Endodermal cell (in vitro differentiated cells): ENCODE measurements around the gene BAK1. TPM values are rescaled to one million over a fixed set of nuclear protein-coding genes. Genes with fewer than 3 reads are reported as not detected.

Experiments used
- DNase-seq: peaks from one replicate; pipeline ENCODE4 v3.0.0-alpha.2; 2017
- H3K27ac ChIP-seq: 2 replicates; pipeline ENCODE4 v1.5.1; 2013; ENCODE audit warnings: mild to moderate bottlenecking, low read depth, low read length, moderate library complexity
- H3K27me3 ChIP-seq: 2 replicates; pipeline ENCODE4 v1.6.1; 2013; ENCODE audit warnings: mild to moderate bottlenecking, low read length, moderate library complexity; ENCODE audit not compliant: insufficient read depth, control insufficient read depth, poor library complexity, severe bottlenecking
- H3K36me3 ChIP-seq: 2 replicates; pipeline ENCODE4 v1.7.0; 2013; ENCODE audit warnings: mild to moderate bottlenecking, low read length, moderate library complexity; ENCODE audit not compliant: control insufficient read depth, insufficient read depth
- H3K4me1 ChIP-seq: one replicate; pipeline ENCODE4 v1.7.0; 2013; ENCODE audit warnings: low read length; ENCODE audit not compliant: control insufficient read depth, insufficient read depth
- H3K4me3 ChIP-seq: 2 replicates; pipeline ENCODE4 v1.5.1; 2013; ENCODE audit warnings: mild to moderate bottlenecking, low read length, moderate library complexity
- H3K9ac ChIP-seq: 2 replicates; pipeline ENCODE4 v1.6.1; 2013; ENCODE audit warnings: mild to moderate bottlenecking, low read length, moderate library complexity; ENCODE audit not compliant: poor library complexity, severe bottlenecking; ENCODE audit errors: extremely low read depth
- H3K9me3 ChIP-seq: 2 replicates; pipeline ENCODE4 v1.6.1; 2013; ENCODE audit warnings: mild to moderate bottlenecking, low read length, moderate library complexity; ENCODE audit not compliant: control insufficient read depth
- H3K27ac Mint-ChIP-seq: 2 replicates; pipeline ENCODE4 v1.8.0; 2020; ENCODE audit warnings: mixed read lengths
- H3K27me3 Mint-ChIP-seq: 2 replicates; pipeline ENCODE4 v1.8.0; 2021; ENCODE audit warnings: mild to moderate bottlenecking, mixed read lengths; ENCODE audit not compliant: insufficient read depth
- H3K36me3 Mint-ChIP-seq: 2 replicates; pipeline ENCODE4 v1.8.0; 2020; ENCODE audit warnings: low read depth, mixed read lengths
- H3K4me1 Mint-ChIP-seq: 2 replicates; pipeline ENCODE4 v1.8.0; 2020; ENCODE audit warnings: mixed read lengths
- H3K4me3 Mint-ChIP-seq: 2 replicates; pipeline ENCODE4 v1.8.0; 2020; ENCODE audit warnings: mild to moderate bottlenecking, moderate library complexity, mixed read lengths
- H3K9me3 Mint-ChIP-seq: 2 replicates; pipeline ENCODE4 v1.8.0; 2020; ENCODE audit warnings: mild to moderate bottlenecking, mixed read lengths
- WGBS, 2 experiments: methylation state at CpG; one replicate each; pipeline versions ENCODE4 v1.1.5 to v1.1.7; 2013; ENCODE audit warnings: missing lambda C conversion rate in 2 of 2, mixed read lengths in 1 of 2; ENCODE audit not compliant: insufficient coverage in 1 of 2, insufficient read length in 1 of 2; 5-methylcytosine and 5-hydroxymethylcytosine counted together
- total RNA-seq, 2 donors: library from RNA; stranded (reverse); fragmentation: NEBNext Ultra II Directional in 1 of 2; extraction: Animal tissue kit (Norgen Biotek cat#: 25700) in 1 of 2; gene quantifications; 2 replicates in 1 of 2; 3 replicates in 1 of 2; pipeline ENCODE4 v1.2.1, GENCODE V29; 2021
- TF ChIP-seq, protein P1 (sequence below): fragments of 200-600 bp; sonication (generic); conservative IDR thresholded peaks from 2 replicates; pipeline ENCODE4 v1.5.0; 2021; ENCODE audit warnings: antibody characterized with exemption, mild to moderate bottlenecking

BAK1 gene
- total RNA-seq, 2 donors from 2014 or later, result 39.9 to 41.2 TPM

GRCh38 chr6:33619166-33619840 lies 39.2 kb upstream of the BAK1 start:
- Histone ChIP-seq H3K36me3 (no peaks in the 10 kb centered on the region), H3K4me1 (no peaks in the 10 kb centered on the region), H3K9ac (no peak overlapping the region), H3K9me3 (no peaks in the 10 kb centered on the region), H3K27me3 (peaks cover 33% of the 10 kb centered on the region), H3K4me3 (no peak overlapping the region), H3K27ac (no peak overlapping the region)
- no peak for DNase-seq
- Mint-ChIP-seq H3K4me1 (peaks cover 28% of the 10 kb centered on the region), H3K27me3 (peaks cover 21% of the 10 kb centered on the region), H3K36me3 (peaks cover 7% of the 10 kb centered on the region), H3K27ac (no peak overlapping the region), H3K4me3 (peak overlapping the region; percentile 79), H3K9me3 (no peaks in the 10 kb centered on the region)
- 37 to 67% methylated on average over 3 to 5 of the region's 5 CpGs for WGBS, 2 experiments
- TF ChIP-seq, protein P1, sequence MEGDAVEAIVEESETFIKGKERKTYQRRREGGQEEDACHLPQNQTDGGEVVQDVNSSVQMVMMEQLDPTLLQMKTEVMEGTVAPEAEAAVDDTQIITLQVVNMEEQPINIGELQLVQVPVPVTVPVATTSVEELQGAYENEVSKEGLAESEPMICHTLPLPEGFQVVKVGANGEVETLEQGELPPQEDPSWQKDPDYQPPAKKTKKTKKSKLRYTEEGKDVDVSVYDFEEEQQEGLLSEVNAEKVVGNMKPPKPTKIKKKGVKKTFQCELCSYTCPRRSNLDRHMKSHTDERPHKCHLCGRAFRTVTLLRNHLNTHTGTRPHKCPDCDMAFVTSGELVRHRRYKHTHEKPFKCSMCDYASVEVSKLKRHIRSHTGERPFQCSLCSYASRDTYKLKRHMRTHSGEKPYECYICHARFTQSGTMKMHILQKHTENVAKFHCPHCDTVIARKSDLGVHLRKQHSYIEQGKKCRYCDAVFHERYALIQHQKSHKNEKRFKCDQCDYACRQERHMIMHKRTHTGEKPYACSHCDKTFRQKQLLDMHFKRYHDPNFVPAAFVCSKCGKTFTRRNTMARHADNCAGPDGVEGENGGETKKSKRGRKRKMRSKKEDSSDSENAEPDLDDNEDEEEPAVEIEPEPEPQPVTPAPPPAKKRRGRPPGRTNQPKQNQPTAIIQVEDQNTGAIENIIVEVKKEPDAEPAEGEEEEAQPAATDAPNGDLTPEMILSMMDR, result peak; percentile 29

DNA sequence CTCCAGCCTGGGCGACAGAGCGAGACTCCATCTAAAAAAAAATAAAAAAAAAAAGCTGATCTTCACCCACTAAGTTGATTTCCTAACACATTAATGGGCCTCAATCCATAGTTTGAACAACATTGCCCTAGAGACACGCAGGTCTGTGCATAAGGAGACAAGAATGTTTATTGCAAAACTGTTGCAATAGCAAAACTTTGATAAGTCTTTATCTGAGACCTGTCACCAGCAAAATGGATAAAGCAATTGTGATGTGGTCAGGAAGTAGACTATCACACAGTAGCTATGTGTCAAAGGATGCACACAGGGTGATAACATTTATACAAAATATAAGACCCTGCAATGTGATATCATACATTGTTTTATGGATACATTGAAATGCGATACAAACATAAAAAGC lies 36.8 kb upstream of the BAK1 start:
- TF ChIP-seq, protein P1, result no peak
- no peak overlapping the region for H3K27ac ChIP-seq
- H3K9me3 ChIP-seq, result no peaks in the 10 kb centered on the region
- H3K4me1 ChIP-seq, result no peaks in the 10 kb centered on the region
- H3K27me3 ChIP-seq, result peaks cover 29% of the 10 kb centered on the region
- DNase-seq, result no peak
- Mint-ChIP-seq H3K4me1 (peaks cover 7% of the 10 kb centered on the region), H3K4me3 (no peak overlapping the region), H3K9me3 (no peaks in the 10 kb centered on the region), H3K27ac (no peak overlapping the region), H3K27me3 (peaks cover 29% of the 10 kb centered on the region), H3K36me3 (no peaks in the 10 kb centered on the region)
- H3K36me3 ChIP-seq, result no peaks in the 10 kb centered on the region
- no peak overlapping the region for H3K4me3 ChIP-seq
- WGBS, 2 experiments, result 94 to 100% methylated on average over 1 of the region's 4 CpGs
- H3K9ac ChIP-seq, result no peak overlapping the region

- Histone ChIP-seq H3K4me1 (peaks cover 2% of the 10 kb centered on the region), H3K9ac (no peak overlapping the region), H3K27me3 (peaks cover 24% of the 10 kb centered on the region), H3K36me3 (no peaks in the 10 kb centered on the region), H3K9me3 (no peaks in the 10 kb centered on the region), H3K4me3 (no peak overlapping the region), H3K27ac (no peak overlapping the region)
- H3K4me1 Mint-ChIP-seq, result peaks cover 9% of the 10 kb centered on the region
- H3K27me3 Mint-ChIP-seq, result peaks cover 31% of the 10 kb centered on the region
- no peak for DNase-seq
- 94% methylated on average over 2 of the region's 2 CpGs; no CpG with 5 or more reads in 1 of the 2 experiments for WGBS, 2 experiments
- no peak overlapping the region for H3K4me3 Mint-ChIP-seq
- no peaks in the 10 kb centered on the region for H3K36me3 Mint-ChIP-seq
- H3K27ac Mint-ChIP-seq, result no peak overlapping the region
- TF ChIP-seq, protein P1, result no peak
- H3K9me3 Mint-ChIP-seq, result no peaks in the 10 kb centered on the region
These were observed 36.0 kb upstream of the BAK1 start for GRCh38 chr6:33616113-33616512.
